Activated naive CD4-positive, alpha-beta T cell treated with anti-CD3 and anti-CD28 coated beads, Interleukin-2, amount 50 U/mL, for 16 hours (primary cell): ENCODE results near the gene PCOLCE2.

Source experiments
- DNase-seq: peaks from one replicate; pipeline ENCODE4 v3.0.0-alpha.2; 2020

Gene PCOLCE2

DNA sequence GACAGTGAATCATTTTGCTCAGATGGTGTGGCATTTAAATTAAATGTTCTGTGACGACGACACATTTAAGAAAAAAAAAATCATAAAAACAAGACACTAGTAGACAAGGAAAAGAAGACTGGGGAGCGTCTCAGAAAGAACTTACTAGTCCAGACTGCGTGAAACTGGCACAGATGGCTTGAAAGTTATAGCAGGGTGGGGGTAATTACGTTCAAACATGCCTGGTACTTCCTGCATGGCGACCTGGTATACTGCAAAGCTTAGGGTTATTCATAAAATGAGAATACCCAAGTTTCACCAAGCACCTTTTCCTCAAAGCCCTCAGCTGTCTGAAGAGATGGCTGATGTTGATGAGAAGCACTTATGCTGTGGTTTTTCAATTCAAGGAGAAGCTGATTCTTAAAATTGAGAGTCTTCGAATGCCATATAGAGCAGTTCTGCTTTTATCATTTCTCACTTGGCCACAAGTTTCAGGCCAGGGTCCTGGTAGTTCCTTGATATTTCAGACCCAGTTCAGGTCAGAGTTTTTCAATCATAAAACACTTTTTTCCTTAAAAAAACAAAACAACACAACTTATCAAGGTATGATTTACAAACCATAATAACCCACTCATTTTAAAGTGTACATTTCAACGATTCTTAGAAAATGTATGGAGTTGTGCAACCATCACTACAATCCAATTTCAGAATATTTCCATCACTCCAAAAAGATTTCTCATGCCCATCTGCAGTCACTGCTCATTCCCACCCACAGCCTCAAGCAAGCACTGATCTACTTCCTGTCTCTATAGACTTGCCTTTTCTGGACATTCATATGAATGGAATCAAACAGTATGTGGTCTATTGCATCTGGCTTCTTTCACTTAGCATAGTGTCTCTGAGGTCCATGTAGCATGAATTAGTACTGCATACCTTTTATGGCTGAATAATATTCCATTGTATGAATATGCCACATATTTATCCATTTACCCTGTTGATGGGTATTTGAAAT is 24.7 kb downstream of the PCOLCE2 start:
- DNase-seq: no peak

DNA sequence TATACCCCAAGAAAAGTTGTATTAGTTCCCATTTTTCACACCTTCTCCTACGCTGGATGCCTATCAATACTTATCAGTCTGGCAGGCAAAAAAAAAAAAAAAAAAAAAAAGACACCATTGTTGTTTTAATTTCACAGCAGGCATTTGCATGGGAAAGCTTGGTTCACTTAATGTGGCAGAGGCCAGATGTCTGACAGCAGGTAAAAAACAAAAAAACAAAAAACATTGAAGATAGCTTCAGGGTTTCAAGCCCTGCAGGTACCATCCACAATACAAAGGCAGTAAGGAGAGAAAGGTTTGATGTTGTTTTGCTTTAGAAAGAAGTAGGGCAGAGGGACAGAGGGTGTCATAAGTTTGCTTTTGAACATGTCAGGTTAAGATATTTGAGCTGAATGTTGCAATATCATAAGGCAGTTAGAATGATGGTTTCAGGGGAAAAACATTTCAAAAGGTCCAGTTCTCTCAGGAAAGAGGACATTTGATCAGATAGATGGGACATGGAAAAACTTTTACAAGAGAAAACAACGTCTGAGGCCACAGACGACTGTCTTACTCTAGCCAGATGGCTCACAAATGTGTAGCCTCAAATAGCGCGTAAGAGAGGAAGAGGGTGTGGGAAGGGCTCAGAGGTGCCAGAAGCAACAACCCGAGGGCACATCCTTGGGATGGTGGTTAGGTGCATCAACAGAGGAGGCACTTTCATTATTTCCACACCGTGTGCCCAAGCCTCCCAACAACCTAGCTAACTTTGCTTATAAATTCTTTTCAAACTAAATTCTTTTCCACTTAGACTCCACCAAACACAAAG is 25.7 kb downstream of the PCOLCE2 start:
- DNase-seq: no peak

GRCh38 chr3:142861926-142862325 is 27.0 kb downstream of the PCOLCE2 start:
- no peak for DNase-seq

- no peak for DNase-seq
These were observed 30.8 kb downstream of the PCOLCE2 start for GRCh38 chr3:142858043-142858442.

DNA sequence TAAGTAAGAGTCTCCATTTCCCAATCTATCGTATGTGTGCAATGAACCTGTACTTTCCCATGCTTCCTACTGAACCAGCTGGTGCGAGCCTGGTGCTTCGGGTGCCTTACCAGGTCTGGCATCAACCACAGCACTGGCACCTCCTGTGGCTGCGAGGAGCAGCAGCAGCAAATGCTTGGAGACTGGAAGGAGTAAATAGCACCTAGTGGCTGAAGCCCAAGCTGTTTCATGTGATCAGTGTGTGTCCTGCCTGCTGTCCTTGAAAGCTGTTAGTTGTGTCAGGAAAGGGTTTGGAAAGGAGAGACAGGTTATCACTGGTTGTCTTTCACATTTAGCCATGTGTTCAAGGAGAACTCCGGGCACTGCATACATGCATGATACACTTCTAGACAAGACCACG is 31.8 kb downstream of the PCOLCE2 start:
- DNase-seq: no peak

DNA sequence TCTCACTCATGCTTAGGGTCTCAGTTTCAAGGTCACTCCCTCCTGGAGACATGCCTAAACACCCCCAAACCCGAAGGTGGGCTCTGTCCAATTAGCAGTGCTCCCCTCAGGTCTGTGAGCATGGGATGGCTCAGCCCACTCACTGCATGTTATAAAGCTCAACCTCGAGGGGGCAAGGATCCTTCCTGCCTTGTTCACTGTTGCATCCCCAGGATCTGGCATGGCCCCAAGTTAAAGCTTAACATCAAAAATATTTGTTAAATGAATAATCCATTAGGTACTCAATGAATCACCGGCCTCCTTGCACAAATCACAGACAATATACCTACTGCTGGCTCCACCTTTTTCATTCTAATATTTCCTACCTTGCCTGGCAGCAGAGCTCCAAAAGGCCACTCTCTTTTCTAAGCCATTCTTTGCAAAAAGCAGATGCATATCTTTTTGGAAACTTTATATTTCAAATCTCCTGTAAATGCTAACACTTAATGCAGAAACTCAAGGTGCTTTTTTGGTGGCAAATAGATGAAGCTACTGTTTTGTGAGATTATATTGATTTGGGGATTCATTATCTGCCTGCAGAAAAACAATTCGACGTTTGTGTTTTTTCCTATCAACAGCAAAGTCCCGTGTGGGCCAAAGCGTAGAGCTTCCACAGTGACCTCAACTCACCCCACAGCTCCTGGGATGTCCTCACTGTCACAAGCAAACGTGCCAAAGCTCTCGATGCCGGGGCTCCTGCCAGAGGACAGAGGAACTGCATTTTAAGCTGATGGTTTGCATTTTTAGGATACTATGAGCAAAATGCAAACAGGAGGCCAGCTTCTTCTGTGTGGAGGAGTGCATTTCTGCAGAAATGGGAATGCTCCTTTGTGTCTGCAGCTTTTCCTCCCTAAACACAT is 35.4 kb downstream of the PCOLCE2 start:
- no peak for DNase-seq

DNA sequence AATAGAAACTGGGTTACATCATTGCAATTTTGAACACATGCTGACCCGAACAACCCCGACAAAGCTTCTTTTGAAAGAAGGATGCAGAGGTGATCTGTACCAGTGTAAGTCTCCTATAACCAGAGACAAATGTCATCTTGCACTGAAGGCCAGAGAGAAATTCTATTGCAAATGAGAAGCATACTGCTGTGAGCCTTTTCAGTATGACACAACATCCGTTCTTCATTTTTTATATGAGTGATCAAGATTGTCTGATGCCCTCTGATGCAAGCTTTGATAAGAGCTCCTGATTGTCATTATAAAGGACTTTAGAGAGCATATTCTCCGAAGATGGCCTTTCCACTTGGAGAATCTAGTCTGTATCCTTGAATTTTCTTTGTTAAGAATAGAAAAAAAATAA is 36.9 kb downstream of the PCOLCE2 start:
- DNase-seq: no peak

- DNase-seq: no peak
These were observed 38.4 kb downstream of the PCOLCE2 start for GRCh38 chr3:142850395-142851023.

DNA sequence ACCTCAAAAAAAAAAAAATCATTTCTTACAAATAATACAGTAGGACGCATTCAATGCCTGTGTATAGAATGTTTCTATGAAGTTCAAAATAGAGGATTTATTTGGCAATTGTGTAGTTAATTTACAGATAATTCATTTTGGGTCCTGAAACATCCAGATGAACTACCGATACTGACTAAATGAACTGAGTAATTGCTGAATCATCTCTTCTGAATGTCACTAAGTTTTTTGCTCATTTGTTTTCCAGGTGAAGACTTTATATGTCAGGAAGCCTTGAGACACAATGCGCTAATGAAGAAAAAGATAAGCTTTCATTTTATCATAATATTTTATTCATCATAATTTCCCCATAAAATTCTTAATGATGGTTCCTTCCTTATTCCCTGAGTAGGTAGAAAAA is 39.7 kb downstream of the PCOLCE2 start:
- no peak for DNase-seq

- DNase-seq: no peak
These were observed 41.9 kb downstream of the PCOLCE2 start for GRCh38 chr3:142846779-142847577.

DNA sequence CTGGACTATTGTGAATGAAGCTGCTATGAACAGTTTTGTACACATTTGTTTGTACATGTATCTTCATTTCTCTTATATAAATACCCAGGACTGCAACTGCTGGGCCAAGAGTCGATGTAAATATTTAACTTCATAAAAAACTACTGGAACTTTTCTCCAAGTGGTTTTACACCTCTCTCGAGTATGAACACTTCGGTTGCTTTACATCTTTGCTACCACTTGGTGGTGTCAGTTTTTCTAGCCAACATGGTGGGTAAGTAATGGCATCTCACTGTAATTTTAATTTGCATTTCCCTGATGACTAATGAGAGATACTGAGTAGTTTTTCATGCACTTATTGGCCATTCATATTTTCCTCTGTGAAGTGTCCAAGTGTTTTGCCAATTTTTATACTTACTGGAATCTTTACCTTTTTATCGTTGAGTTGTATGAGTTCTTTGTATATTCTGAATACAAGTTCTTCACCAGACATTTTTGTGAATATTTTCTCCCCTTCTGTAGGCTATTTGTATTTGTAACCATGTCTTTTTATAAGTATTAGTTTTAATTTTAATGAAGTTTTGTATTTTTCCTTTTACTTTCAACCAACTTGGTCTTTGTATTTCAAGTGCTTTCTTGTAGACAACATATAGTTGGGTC is 44.4 kb downstream of the PCOLCE2 start:
- DNase-seq: no peak

DNA sequence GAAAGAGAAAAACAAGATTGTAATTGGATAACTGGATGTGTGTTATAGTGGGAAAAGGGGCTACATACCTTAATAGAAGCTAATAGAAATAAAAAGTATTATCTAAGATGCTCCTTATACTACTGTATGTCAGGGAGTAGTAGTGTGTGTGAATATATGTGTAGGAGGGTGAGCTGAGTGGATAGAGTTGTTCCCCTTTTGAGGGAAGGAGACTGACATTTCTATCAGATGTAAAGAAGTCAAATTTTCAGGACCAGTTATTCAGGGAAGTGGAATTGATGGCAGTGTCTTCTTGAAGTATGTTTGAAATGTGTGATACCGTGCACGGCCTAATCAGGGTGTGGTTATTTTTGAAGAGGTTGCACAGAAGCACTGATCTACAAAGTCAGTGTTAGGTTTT is 49.1 kb downstream of the PCOLCE2 start:
- no peak for DNase-seq

DNA sequence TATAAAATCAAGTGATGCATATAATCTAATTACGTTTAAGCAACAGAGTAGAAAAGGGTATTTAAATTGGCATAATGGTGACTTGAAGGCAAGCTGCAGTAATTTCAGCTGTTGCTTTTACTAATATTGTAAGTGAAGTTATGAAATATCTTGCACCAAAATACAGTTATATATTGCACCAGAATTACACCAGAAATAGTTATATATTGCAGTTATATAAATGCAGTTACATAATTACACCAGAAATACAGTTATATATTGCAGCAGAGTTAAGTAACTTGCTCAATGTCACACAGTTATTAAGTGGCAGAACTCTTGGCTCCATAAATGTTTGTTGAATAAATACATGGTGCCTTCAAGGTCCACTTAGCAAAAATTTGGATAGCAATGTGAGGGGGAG is 51.4 kb downstream of the PCOLCE2 start:
- DNase-seq: no peak

DNA sequence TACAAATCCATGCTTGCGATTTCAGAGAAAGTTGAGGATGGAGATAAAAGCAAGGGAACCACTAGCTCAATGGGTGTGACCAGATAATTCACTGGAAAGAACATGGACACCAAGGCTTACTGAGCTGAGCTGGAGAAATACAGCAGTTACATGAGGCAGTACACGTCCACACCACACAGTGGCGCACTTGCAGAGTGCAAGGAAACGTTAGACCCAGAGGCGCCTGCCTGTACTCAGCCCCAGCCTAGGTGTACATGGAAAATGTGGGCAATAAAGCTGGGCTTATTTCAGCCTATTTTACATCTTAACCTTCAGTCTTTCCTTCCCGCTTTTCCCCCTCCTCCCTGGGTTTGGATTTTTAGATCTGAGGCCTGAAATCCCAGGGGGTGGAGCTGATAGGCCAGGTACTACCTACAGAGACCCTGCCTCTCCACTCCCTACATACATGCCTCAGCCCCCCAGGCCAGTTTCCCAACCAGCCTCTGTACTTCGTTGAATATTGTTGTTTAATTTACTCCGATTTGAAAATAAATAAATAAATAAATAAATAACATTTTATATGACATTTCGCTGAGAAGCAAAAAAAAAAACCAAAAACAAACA is 60.1 kb downstream of the PCOLCE2 start:
- DNase-seq: peak; percentile 62

GRCh38 chr3:142819179-142819578 is 69.7 kb downstream of the PCOLCE2 start:
- DNase-seq: no peak

DNA sequence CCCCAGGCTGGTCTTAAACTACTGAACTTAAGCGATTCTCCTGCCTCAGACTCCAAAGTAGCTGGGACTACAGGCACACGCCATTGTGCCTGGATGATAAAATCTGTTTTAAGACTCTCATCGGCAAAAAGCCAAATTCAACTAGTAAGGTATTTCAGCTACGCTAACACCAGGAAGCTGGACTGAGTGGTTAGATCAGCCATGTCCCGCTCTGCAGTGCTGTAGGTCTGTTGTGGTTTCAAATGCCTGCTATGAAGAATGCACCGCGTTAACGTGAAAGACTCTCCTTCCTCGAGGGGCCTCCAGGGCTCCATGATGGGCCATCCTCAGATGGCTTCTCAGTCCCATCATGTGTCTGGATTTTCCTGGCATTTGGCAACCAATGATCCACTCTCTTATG is 70.2 kb downstream of the PCOLCE2 start:
- no peak for DNase-seq

DNA sequence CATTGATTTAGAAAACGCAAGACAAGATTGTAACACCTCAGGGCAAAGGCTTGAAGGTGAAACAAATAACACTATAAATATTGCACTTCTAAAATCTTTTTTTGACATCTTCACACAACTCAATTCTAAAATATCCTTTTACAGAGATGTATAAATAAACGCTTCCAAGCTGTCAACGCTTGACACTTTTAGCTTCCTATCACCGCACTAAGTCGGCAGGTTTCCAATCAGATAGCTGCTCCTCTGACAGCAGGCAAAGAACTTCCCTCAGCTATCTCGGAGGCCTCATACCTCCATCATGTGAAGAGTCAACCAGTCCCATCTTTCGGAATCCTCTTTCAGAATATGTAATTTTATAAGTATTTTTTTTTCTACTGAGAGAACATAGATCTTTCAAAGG is 71.0 kb downstream of the PCOLCE2 start:
- DNase-seq: no peak

GRCh38 chr3:142817356-142817755 is 71.5 kb downstream of the PCOLCE2 start:
- DNase-seq: no peak

DNA sequence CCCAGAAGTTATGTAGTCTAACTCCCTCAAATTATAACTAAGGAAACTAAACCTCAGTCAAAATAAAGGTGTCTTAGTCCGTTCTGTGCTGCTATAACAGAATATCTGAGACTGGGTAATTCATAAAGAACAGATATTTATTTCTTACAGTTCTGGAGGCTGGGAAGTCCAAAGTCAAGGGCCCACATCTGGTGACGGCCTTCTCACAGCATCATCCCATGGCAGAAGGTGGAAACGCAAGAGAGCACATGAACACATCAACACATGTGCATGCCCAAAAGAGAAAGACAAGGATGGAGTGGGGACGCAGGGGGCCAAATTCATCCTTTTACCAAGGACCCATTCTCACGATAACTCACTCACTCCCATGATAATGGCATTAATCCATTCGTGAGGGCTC is 73.1 kb downstream of the PCOLCE2 start:
- DNase-seq: no peak

GRCh38 chr3:142809259-142809658 is 79.6 kb downstream of the PCOLCE2 start:
- no peak for DNase-seq
